ENCODE measurements around the gene OR12D2.

GRCh38 chr6:29399525-29399924 lies 4.1 kb downstream of the OR12D2 start:
- TF ChIP-seq EZH2phosphoT487 (IDR thresholded peaks at IDR 0.05; ENCODE audit: insufficient read depth, low read depth) (no peak), EZH2 (IDR thresholded peaks at IDR 0.05; ENCODE audit: insufficient read depth, poor library complexity, severe bottlenecking) (no peak)
